Amniotic epithelial cell (primary cell): ENCODE measurements around the gene DNAJB8.

Experiments
- DNase-seq: peaks from one replicate; pipeline ENCODE4 v3.0.0-alpha.2; 2010; ENCODE audit warnings: low read depth

Gene DNAJB8

DNA sequence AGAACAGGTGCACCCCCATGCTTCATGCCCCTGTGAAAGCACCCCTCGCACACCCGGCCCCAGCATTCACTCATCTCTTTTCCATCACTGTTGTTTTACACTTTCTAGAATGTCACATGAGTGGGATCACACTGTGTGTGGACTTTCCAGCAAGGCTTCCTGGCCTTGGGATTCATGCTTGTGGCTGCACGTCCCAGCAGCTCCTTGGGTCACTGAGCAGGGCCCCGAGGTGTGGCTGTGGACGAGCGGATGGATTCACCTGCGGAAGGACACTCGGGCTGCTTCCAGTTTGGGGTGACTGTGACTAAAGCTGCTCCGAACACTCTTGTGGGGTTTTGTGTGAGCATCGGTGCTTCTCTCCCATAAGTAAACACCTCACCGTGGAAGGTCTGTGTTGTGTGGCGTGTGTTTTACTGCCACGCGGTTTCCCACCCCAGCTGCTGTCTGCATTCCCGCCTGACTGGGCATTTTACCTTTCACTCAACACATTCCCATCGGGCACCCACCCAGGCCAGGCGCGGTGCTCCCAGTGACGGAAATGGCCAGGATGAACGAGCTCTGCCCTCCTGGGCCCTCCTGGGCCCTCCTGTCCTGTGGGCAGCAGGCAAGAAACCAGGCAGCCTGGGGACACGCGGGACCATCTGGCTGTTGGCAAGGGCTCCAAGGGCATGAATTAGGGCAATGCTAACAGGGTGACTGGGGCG lies 41.4 kb downstream of the DNAJB8 start:
- no peak for DNase-seq

DNA sequence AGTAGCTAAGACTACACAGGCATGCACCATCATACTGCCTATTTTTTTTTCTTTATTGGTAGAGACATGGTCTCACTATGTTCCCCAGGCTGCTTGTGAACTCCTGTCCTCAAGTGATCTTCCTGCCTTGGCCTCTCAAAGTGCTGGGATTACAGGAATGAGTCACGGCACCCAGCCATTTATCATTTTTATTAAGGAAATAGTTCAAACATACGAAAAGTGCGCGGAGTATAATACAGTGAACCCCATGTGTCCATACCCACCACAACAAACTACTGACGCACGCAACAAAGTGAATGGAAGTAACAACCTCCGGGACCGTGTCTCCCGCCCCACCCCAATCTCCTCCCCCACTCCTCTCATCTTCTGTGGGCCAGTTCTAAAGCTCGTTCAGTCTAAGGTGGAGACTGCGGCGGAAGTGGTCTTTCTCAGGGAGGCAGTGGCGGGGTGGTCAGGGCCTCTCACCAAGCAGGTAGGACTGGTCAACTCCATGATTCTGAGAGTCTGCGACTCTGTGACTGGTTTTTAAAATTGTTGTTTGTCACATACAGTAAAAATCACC lies 42.1 kb downstream of the DNAJB8 start:
- peak; percentile 79 for DNase-seq

DNA sequence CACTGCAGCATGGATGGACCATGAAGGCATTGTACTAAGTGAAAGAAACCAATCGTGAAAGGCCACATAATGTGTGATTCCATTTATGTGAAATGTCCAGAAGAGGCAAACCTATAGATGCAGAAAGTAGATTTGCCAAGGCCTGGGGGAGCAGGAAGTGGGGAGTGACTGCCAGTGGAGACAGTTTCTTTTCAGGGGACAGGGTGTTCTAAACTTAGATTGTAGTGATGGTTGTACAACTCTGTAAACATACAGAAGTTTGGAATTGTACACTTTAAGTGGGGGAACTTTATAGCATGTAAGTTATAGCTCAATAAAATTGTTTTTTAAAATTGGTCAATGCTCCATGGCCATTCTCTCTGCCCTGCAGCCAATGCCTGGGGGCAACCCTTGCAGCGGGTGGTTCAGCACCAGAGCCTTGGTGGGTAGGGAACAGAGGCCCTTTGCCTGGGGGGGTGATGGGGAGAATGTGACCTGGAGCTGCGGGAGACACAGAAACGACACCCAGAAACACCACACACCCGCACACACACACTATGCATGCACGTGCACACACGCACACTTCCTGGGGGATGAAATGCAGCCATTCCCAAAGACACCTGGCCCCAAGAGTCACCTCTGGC lies 43.1 kb downstream of the DNAJB8 start:
- no peak for DNase-seq

DNA sequence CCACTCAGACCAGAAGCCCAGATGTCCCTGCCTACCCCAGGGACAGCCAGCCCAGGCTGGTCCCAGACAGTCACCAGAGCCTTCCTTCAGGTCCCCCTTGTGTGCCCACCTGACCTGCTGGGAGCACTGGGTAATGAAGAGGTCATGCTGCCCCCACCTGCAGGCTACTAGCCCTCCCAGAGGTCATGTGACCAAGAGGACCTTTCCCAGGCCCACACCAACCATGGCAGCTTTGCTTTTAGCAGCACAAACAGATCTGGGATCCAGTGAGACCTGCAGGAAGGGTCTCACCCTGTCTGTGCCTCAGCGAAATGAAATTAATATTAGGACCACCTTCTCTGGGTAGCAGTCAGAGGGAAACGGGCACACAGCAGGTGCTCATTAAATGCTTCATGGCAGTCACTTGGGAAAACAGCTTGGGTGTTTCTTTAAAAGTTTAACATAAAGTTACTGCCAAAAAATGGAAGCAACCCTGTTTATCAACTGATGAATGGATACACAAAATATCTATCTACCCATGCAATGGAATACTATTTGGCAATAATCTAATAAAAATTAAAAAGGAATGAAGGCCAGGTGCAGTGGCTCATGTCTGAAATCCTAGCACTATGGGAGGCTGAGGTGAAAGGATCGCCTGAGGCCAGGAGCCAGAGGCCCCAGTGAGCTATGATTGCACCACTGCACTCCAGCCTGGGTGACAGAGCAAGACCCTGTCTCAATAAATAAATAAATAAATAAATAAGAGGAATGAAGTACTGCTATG lies 43.7 kb downstream of the DNAJB8 start:
- no peak for DNase-seq

DNA sequence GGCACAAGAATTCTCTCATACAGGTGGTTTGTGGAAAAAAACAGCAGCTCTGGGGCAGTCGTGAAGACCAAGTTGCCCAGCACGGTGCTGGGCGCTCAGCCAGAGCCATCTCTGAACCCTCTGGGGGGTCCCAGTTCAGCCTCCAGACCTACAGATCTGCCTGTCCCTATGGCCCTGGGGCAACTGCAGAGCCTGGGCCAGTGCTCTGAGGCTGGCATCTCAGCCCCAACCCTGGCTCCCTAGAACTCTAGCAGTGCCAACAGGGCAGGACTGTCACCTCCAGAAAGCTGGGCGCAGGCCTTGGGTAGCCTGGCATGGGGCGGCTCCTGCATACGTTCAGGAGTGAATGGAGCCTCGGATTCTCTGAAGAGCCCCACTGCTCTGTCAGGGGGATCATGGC lies 44.7 kb downstream of the DNAJB8 start:
- DNase-seq = no peak

DNA sequence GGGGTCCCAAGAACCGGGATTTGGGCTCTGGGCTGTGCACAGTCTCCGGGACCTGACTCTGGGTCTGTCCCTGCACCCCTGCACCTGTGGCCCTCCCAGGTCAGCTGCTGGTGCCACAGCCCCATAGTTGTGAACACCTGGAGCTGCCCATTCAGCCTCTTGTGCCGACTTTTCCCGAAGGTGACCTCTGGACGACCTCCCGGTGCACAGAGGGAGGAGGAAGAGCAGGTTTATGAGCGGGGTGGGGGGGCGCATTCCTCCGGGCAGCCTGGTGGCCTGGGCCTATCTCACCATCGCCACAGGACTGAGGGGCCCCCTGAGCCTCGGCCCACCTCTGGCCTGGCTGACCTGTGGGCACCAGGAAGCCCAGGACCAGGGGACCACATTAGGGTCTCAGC lies 45.3 kb downstream of the DNAJB8 start:
- DNase-seq = no peak

DNA sequence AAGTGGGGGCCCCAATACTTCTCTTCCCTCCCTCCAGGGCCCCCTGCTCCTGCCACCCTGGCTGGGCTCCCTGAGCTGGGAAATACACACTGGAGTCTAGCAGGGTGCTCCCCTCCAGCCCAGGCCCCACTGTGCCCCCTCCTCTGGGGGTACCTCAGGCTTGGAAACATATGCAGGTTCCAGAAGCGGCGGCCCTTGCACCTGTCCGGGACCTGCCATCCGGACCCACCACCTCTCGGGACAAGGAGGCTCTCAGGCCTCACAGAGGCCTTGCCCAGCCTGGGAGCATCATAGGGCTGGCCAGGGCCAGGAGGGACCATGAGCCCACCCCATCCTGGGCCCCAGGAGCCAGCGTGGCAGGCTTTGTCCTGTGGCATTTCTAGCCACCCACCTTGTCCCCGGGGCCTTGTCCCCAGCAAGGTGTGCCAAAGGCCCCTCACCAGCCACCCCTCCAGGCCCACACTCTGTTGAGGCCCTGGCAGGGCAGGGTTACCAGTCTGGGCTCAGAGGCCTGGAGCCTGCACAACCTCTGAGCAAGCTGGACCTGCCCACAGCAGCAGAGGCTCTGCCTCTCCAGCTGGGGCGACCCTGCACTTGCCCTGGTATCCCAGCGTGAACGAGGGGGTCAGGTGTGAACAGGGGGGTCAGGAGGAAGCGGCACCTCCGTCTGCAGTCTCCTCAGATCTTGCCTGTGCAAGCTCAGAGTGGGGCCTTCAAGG lies 45.8 kb downstream of the DNAJB8 start:
- no peak for DNase-seq

DNA sequence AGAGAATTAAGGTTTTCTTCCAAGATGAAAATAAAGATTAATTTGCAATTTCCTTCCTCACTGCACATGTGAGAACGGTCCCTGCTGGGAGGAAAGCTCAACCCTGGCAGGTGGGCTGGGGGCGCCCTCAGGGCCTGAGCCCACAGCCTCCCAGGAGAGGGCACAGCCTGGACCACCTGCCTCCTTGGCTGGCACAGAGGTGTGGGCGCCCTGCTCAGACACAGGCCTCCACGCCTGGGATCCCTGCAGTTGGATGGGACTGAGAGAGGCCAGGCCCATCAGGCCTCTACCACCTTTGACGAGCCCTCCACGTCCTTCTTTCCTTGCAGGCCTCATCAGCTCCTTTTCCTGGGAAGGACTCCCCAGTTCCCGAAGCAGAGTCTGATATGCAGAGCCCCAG lies 46.4 kb downstream of the DNAJB8 start:
- DNase-seq = no peak

DNA sequence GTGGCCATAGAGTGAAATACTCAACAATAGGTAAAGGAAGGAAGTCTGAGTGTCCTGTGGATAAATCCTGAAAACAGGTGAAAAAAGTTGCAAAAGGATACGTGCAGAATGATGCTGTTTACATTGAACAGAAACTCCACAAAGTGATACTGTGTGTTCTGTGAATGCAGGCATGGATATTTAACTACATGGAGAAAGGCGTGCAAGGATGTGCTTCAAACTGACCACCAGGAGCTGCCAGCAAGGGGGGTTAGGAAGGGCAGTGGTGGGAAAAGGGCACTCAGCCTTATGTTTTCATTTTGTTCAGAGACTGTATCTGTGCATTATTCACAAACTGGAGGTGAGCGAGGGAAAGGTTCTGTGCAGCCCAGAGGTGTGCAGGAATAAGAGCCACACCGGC lies 47.4 kb downstream of the DNAJB8 start:
- DNase-seq = no peak

DNA sequence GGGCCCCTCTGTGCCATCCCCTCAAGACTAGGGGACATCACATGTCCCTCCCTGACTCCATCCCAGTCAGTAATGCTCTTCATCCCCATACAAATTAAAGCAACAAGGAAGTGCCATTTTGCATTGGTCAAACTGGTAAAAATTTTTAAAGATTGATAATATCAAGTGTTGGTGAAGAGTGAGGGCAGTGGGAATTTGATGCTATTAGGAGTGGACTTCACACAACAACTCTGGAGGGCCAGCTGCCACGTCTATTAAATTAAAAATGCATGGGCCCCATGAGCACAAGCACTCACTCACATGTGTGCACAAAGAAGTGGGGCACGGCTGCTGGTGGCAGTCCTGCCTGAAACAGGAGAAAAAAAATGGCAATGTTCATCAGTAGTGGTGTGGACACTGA lies 47.8 kb downstream of the DNAJB8 start:
- no peak for DNase-seq

DNA sequence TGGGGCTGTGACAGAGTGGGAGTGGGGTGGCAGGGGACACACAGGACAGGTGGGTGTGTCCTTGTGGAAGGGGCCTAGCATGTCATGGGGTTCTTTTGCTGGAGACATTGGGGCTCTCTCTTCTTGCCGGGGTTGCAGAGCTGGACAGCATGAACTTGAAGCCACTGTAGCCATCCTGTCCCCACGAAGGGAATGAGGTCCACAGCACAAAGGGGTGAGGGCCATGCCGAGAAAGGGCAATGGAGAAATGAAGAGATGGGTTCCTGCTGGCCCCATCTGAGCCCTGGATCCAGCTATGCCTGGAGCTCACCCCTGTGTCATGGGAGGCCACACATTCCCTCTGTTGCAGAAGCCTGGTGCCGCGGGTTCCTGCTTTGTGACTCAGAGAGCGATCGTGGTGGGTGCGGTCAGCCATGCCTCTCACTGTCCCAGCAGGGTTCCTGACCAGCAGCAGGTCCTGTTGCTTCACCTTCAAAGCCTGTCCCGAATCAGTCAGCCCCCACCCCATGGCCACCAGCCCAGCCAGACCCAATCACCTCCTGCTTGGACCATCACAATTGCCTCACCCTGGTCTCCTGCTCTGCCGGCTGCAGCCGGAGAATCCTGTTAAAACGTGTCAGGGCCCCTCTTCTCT lies 50.0 kb downstream of the DNAJB8 start:
- DNase-seq = peak; percentile 73

DNA sequence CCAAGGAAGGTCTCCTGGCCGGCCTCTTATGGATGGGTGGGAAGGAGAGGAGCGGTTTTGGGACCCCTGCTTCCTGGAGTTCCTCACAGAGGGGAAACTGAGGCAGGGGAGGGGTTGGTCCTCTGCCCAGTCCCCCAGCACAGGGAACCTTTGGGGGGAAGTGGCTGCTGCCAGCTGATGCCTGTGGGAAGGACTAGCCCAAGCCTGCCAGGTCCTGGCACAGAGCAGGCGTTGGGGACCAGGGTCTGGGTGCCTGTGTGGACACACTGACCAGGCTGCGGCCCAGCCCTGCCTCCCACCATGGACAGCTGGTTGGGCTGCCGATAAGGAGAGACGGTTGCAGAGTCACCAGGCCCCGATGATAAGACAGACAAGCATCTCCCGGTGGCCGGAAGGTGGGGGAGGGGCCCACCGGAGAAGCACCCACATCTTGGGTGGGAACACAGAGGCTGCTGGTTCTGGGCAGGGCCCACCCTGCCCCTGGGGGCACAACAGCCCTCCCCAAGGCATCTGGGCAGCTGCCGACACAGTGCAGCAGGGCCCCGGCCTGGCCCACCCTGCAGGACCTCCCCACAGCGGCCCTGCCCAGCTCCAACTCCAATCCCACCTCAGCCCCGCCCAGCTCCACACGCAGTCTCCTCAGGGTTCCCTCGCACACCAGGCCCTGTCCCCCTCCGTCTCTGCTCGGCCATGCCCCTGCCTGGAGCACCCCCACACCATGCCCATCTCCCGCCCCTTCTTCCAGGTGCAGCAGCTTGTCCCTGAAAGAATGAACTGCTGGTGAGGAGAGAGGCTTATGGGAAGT lies 50.7 kb downstream of the DNAJB8 start:
- DNase-seq = no peak

DNA sequence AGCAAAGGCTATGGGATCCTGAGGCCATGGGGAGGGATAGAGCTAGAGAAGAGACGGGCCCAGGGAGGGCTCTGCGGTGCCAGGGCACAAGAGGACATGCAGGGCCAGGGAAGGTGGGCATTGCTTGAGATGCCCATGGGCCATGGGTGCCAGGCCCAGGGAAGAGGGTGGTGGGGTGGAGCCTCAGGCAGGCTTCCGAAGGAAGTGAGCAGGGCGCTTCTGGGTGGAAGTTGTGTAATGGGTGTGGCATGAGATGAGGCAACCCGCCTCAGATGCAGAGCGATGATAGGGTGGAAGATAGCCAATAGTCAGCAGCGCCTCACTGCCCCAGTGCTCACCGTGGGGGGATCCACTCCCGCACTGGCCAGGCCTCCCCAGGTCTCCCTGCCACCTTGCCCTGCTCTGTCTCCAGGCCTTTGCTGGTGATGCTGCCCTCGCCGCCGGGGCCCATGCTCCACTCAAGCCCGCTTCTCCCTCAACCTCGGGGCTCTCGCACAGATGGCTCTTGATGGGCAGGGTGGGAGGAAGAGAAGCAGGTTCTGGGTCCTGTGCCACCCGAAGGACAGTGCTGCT lies 51.4 kb downstream of the DNAJB8 start:
- peak; percentile 6 for DNase-seq

DNA sequence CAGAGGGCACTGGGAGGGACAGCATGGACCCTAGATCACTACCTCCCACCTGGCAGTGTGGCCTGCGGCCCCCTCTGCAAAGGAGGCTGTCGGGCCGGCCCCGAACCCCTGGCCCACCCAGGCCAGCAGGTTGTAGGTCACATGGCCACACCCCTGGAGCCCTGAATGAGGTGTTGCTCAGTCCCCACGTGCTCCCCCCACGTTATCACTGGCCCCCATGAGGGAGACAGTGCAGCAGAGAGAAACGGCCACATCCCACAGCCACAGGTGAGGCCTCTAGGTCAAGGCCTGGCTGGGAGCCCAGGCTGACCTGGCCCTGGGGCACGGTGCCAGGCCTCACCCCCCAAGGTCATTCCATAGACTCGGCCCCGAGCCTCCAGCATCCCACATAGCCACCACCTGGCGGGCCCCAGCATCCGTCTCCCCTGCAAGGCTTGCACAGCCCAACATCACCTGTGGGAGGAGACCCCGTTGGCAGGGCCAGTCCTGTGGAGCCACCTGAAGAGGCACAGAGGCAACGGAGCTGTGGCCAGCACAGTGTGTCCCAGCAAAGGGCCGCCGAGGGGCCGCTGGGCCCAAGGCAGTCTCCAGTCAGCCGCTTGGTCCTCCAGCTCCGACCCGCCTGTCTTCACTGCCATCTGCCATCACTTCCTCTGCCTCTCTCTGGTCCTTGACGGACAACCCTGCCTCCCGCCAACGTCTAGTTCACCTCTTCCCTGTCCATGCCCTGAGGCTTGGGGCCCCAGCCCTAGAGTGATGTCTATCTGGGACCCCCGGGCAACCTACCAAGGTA lies 53.1 kb downstream of the DNAJB8 start:
- no peak for DNase-seq

DNA sequence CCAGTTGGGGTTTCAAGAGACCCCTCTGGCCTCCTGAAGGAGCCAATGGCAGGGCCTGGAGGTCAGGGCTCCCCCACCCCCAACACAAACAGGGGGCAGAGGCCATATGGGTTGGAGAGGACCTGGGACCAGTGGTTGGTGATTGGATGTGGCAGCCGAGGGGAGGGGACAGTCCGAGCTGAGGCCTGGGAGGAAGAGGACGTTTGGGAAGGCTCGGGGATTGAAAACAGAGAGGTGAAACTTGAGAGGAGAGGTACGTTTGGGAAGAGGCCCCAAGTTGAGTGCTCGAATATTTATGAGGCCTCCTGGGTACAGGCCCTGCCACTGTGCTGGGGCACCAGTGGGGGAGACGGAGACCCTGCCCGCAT lies 53.7 kb downstream of the DNAJB8 start:
- no peak for DNase-seq
